ENCODE data around the gene MRPL54. TPM values are rescaled to one million over a fixed set of nuclear protein-coding genes. Genes with fewer than 3 reads are reported as not detected.

MRPL54 gene
- total RNA-seq, 1 donor from 2014 or later, result 43.5 TPM

GRCh38 chr19:3778899-3779723, 16.6 kb downstream of the MRPL54 start:
- Histone ChIP-seq H3K27ac (ENCODE audit: low read depth, low read length) (no peak overlapping the region), H3K4me3 (ENCODE audit: insufficient read depth, low read depth, low read length) (no peak overlapping the region), H3K27me3 (ENCODE audit: insufficient read depth, low read length) (no peaks in the 10 kb centered on the region), H3K79me2 (ENCODE audit: insufficient read depth, low read length) (no peaks in the 10 kb centered on the region), H4K20me1 (ENCODE audit: insufficient read depth, low read length) (no peaks in the 10 kb centered on the region), H3K9ac (ENCODE audit: low read length) (no peak overlapping the region), H3K4me2 (ENCODE audit: low read length) (no peak overlapping the region), H3K9me3 (ENCODE audit: insufficient read depth, low read depth, low read length) (peaks cover 22% of the 10 kb centered on the region), H2AFZ (ENCODE audit: low read depth, low read length) (no peak overlapping the region), H3K4me1 (ENCODE audit: insufficient read depth, low read length) (no peaks in the 10 kb centered on the region), H3K36me3 (ENCODE audit: insufficient read depth, low read length) (no peaks in the 10 kb centered on the region)
- H3K4me1 Mint-ChIP-seq (ENCODE audit: low read depth, unreplicated experiment), result no peaks in the 10 kb centered on the region
- H3K36me3 Mint-ChIP-seq (ENCODE audit: low read depth, unreplicated experiment), result peaks cover 9% of the 10 kb centered on the region
- peaks cover 21% of the 10 kb centered on the region for H3K9me3 Mint-ChIP-seq (ENCODE audit: unreplicated experiment)
- peaks cover 3% of the 10 kb centered on the region for H3K27me3 Mint-ChIP-seq (ENCODE audit: low read depth, unreplicated experiment)
- DNase-seq (ENCODE audit: low read depth) (no peak), FAIRE-seq (no peak)
- H3K4me3 Mint-ChIP-seq (ENCODE audit: unreplicated experiment), result no peak overlapping the region
- no peak overlapping the region for H3K27ac Mint-ChIP-seq (ENCODE audit: unreplicated experiment)
- no peak for TF ChIP-seq EZH2 (IDR thresholded peaks at IDR 0.05; ENCODE audit: insufficient read depth, low read length)

- Histone ChIP-seq H4K20me1 (ENCODE audit: insufficient read depth, low read length) (no peaks in the 10 kb centered on the region), H3K36me3 (ENCODE audit: insufficient read depth, low read length) (no peaks in the 10 kb centered on the region), H3K9me3 (ENCODE audit: insufficient read depth, low read depth, low read length) (peaks cover 22% of the 10 kb centered on the region), H3K9ac (ENCODE audit: low read length) (no peak overlapping the region), H2AFZ (ENCODE audit: low read depth, low read length) (no peak overlapping the region), H3K79me2 (ENCODE audit: insufficient read depth, low read length) (no peaks in the 10 kb centered on the region), H3K27ac (ENCODE audit: low read depth, low read length) (no peak overlapping the region), H3K4me2 (ENCODE audit: low read length) (no peak overlapping the region), H3K27me3 (ENCODE audit: insufficient read depth, low read length) (peaks cover 7% of the 10 kb centered on the region), H3K4me3 (ENCODE audit: insufficient read depth, low read depth, low read length) (no peak overlapping the region), H3K4me1 (ENCODE audit: insufficient read depth, low read length) (no peaks in the 10 kb centered on the region)
- Mint-ChIP-seq H3K36me3 (ENCODE audit: low read depth, unreplicated experiment) (peaks cover 9% of the 10 kb centered on the region), H3K4me1 (ENCODE audit: low read depth, unreplicated experiment) (no peaks in the 10 kb centered on the region), H3K9me3 (ENCODE audit: unreplicated experiment) (peaks cover 21% of the 10 kb centered on the region), H3K27me3 (ENCODE audit: low read depth, unreplicated experiment) (peaks cover 9% of the 10 kb centered on the region), H3K4me3 (ENCODE audit: unreplicated experiment) (no peak overlapping the region), H3K27ac (ENCODE audit: unreplicated experiment) (no peak overlapping the region)
- no peak for FAIRE-seq
- DNase-seq (ENCODE audit: low read depth), result no peak
- TF ChIP-seq CTCF (IDR thresholded peaks at IDR 0.05; ENCODE audit: insufficient read depth, low read depth, low read length) (no peak), EZH2 (IDR thresholded peaks at IDR 0.05; ENCODE audit: insufficient read depth, low read length) (no peak)
Observed at GRCh38 chr19:3780786-3781304, 18.4 kb downstream of the MRPL54 start.

GRCh38 chr19:3781603-3782002, 19.1 kb downstream of the MRPL54 start:
- Histone ChIP-seq H3K4me2 (ENCODE audit: low read length) (no peak overlapping the region), H3K27me3 (ENCODE audit: insufficient read depth, low read length) (peaks cover 7% of the 10 kb centered on the region), H4K20me1 (ENCODE audit: insufficient read depth, low read length) (no peaks in the 10 kb centered on the region), H3K9me3 (ENCODE audit: insufficient read depth, low read depth, low read length) (peaks cover 22% of the 10 kb centered on the region), H3K79me2 (ENCODE audit: insufficient read depth, low read length) (no peaks in the 10 kb centered on the region), H3K27ac (ENCODE audit: low read depth, low read length) (no peak overlapping the region), H3K4me1 (ENCODE audit: insufficient read depth, low read length) (no peaks in the 10 kb centered on the region), H3K36me3 (ENCODE audit: insufficient read depth, low read length) (no peaks in the 10 kb centered on the region), H3K4me3 (ENCODE audit: insufficient read depth, low read depth, low read length) (no peak overlapping the region), H3K9ac (ENCODE audit: low read length) (no peak overlapping the region), H2AFZ (ENCODE audit: low read depth, low read length) (no peak overlapping the region)
- Mint-ChIP-seq H3K4me1 (ENCODE audit: low read depth, unreplicated experiment) (no peaks in the 10 kb centered on the region), H3K27me3 (ENCODE audit: low read depth, unreplicated experiment) (peaks cover 9% of the 10 kb centered on the region), H3K4me3 (ENCODE audit: unreplicated experiment) (no peak overlapping the region), H3K27ac (ENCODE audit: unreplicated experiment) (no peak overlapping the region), H3K36me3 (ENCODE audit: low read depth, unreplicated experiment) (peaks cover 9% of the 10 kb centered on the region), H3K9me3 (ENCODE audit: unreplicated experiment) (peaks cover 21% of the 10 kb centered on the region)
- TF ChIP-seq EZH2 (IDR thresholded peaks at IDR 0.05; ENCODE audit: insufficient read depth, low read length), result no peak
- no peak for TF ChIP-seq CTCF (IDR thresholded peaks at IDR 0.05; ENCODE audit: insufficient read depth, low read depth, low read length)
- DNase-seq (ENCODE audit: low read depth) (no peak), FAIRE-seq (no peak)
